Astrocyte (in vitro differentiated cells and primary cell): Measurements from ENCODE around the gene RPS28.

ENCODE experiments used
- CTCF ChIP-seq: IDR thresholded peaks from 2 replicates; pipeline ENCODE4 v1.5.1; 2011; ENCODE audit warnings: low read depth, mild to moderate bottlenecking, inconsistent platforms, low read length, moderate library complexity; ENCODE audit not compliant: insufficient read depth
- EZH2 ChIP-seq: IDR thresholded peaks from 2 replicates; pipeline ENCODE4 v1.6.1; 2012; ENCODE audit warnings: mild to moderate bottlenecking, low read length, inconsistent platforms; ENCODE audit not compliant: insufficient read depth

- TF ChIP-seq EZH2 (no peak), CTCF (no peak)
Observed at GRCh38 chr19:8360196-8360595, 38.9 kb downstream of the RPS28 start.
